Stimulated activated naive CD4-positive, alpha-beta T cell treated with Interleukin-2 at 50 U/mL for 16 hours (primary cell): ENCODE data around the gene FGF13.

Experiments
- DNase-seq: peaks from one replicate; lab custom pipeline; 2025; lab: John Stamatoyannopoulos, UW

The FGF13 gene

DNA sequence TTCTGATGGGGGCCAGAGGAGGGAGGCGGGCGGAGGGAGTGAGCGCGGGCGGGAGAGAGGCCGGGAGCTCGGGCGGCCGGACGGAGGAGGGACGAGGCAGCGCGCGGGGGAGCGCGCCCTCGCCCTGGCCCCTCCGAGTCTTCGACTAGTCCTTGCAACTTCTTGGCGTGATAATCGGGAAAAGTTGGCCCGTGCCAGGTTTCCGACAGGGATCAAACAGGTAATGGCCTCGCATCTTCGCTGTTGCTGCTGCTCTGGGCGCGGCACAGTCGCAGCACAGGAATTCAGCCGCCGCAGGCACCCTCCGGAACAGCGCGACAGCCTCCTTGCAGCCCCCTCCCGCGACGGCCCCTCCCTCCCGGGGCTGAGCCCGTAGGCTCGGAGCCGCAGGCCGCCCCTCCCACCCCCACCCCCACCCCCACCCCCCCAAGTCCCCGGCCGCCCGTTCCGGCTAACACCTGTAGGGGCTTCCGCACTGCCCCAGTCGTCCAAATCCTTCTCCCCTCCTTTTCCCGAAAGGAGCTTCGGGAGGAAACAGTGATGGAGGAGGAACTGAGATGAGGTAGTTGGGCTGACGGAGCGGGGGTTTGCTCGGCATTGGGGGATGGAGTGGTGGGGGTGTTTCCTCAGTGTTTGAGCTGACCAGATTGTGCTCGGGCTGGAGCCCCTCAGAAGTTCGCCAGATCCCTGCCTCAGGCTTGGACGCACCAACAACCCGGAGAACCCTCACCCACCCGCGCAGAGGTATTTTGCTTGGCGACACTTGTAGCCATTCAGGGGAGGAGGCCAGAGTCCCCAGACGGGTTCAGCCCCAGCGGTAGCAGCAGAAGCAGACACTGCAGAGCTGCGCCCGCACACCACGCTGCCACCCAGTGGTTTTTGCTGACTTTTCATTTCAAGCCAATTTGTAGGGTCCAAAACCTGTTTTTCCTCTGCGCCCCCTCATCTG lies at the start of gene FGF13:
Gene FGF13, minus strand, starts transcription at position 319 of the 949 bp plus-strand sequence. CDS start 714 bp downstream, outside the sequence.
- DNase-seq, result no peak

DNA sequence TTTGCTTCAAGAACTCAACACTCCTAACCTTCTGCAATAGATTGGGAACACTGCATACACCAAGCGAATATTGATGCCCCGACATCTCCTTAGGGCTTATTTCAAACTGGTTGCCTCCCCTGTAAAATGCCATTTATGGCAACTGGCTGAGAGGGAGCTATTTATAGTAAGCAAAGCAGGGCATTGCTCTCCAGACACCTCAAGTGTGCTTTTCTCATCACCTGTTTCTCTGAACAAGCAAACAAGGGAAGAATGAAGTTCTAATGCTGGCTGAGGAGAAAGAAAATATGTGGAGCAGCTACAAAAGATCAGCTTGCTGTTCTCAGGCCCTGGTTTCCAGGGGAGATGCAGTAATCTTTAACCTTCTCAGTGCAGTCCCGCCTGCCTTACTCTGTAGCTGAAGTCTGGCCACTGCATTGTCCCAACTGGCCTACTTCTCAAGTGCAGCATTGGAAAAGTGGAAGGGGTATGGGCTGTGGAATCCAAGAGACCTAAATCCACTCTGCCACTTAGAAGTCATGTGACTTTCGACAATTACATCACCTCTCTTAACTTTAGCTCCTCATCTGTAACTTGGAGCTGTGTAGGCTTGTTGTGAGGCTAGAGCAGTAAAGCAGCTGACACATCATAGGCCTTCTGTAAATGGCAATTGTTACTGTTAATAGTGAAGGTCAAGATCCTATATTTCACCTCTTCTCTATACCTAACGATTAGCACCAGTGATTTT lies 47.9 kb upstream of the FGF13 start:
- no peak for DNase-seq

DNA sequence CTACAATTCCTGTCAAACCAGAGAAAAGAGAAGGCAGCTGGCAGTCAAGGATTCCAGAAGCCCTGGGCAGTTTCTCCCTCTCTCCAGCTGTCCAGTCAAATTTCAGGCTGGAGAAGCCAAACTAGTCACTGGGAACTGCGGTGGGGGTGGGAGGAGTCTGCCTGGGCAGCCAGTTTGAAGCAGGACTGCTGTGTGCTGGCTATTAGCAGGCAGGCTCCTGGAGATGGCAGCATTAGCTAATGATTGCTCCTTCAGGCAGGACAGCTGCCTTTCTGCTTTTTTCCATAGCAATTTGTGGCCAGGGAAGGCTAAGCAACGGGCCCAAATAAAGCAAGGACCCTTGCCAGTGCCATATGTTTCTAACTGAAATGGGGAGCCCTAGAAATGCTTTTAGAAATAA lies 44.7 kb upstream of the FGF13 start:
- DNase-seq, result no peak

DNA sequence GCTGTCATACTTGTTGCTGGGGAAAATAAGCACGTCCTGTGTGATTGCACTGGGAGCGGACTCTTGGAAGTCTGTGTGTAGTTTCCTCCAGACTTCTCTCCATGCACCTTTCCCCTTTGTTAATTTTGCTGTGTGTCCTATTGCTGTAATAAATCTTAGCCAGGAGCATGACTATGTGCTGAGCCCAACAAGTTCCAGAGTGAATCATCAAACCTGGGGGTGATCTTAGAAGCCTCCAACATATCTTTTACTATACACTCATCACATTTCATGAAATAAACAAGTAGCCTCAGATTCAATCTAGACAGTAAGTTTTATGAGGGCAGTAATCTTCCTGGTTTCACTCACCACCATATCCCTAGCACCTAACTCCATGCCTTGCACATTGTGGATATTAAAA lies 43.3 kb upstream of the FGF13 start:
- no peak for DNase-seq

DNA sequence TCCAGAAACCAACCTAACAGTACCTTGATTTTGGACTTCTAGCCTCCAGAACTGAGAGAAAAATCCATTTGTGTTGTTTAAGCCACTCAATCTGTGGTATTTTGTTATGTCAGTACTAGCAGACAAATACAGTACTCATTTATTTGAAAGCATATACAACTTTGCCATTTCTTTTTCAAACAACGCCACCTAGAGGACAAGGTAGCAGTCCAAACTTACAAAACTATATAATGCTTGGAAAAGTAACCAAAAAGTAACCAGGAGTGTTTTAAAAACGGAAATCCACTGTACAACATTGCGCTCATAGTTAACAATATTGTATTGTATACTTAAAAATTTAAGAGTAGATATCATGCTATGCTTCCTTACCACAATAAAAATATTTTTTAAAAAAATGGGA lies 37.0 kb upstream of the FGF13 start:
- DNase-seq, result no peak

DNA sequence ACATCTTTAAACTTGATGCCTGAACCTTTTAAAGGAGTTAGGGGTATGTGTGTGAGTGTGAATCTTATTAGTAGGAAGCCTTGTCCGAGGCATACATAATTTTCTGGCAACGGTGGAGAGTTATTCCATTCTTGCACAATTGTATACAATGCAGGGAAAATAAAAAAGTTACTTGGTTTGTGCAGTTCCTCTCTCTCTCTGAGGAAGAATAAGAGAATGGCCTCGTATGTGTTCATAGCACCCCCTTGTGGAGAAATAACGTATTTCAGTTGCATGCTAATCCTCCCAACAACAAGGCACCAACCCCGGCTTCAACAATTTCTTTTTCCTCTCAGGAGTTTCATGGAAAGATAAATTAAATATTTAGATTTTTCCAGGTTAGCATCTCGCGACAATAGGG lies 33.7 kb upstream of the FGF13 start:
- no peak for DNase-seq

DNA sequence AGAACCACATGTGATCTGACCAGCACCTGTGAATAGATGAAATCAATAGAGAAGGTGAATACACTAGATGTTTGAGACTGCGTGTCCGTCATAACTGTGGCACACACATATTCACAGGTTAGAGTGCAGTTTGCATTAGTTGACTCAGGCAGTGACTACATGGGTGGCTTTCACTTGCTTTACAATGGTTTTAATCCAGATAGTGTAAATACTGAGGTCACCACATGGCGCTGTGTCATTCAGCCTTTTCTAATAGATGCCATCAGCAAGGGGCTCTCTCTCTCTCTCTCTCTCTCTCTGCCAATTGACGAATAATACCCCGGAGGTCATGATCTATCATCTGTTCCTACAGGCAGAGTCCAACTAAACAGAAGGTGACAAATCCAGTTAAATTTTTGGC lies 30.7 kb upstream of the FGF13 start:
- no peak for DNase-seq

DNA sequence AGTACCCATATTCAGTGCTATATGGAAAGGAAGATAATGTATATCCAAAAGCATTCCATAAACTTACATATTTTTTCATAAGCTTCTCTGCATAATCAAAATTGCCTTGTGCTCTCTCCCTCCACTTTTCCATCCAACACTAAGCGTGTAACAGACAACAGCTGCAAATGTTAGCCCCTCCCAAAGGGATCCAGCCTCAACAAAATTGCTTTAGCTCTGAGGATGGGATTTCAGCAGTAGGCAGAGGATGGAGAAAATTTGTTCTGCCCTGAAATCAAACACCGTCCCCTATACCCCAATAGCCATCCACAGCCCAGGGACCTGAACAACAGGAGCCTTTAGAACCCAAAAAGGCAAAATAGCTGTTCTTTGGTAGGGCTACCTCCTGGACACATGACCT lies 28.8 kb upstream of the FGF13 start:
- no peak for DNase-seq

DNA sequence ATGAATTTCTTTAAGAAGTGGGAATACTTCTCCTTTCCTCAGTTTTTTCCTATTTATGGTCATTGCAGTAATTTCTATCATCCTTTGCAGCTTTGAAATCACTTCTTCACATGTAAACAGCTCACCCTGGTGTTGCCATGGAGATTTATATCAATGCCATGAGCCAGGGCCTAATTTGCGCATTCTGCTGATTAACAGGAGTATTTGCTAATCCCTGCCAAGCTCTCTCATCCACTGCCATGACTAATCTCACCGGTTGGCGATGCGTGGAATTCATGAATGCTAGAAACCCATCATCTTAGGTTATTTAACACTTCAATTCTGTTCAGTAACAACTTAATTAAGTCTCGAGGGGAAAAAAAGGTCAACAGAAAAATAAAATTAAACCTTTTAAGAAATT lies 11.8 kb upstream of the FGF13 start:
- no peak for DNase-seq

DNA sequence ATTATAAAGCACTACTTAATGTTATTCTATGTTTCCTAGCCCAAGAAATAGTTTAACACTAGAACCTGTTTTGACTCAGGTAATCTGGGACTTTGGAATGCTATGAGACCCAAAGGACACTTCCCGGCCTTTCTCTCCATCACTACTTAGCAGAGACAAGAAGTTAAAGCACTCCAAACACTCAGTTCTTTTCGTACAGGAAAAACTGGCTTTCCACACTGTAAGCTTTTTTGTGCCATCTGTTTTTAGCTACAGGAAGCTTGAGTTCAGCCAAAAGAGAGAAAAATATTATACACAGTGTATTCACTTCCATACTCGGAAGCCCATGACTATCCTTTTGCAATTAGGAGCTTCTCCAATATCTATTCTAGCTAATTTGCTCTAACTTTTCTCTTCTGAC lies 7.9 kb upstream of the FGF13 start:
- no peak for DNase-seq

DNA sequence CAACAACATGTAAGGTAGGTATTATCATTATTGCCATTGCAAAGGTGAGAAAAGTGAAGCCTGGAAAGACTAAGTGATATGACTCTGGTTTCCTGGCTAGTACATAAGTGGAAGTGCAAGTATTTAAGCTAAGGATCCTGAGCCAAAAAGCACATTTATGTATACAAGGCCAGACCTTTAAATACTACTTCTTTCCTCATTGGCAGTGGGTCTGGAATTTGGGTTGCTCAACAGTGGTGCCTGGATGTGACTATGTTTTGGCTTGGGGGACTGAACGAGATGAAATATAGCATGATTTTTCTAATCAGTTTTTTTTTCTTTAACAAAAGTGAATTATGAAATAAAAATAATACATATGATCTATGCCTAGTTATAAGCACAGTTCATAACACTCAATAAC lies 7.4 kb upstream of the FGF13 start:
- no peak for DNase-seq

DNA sequence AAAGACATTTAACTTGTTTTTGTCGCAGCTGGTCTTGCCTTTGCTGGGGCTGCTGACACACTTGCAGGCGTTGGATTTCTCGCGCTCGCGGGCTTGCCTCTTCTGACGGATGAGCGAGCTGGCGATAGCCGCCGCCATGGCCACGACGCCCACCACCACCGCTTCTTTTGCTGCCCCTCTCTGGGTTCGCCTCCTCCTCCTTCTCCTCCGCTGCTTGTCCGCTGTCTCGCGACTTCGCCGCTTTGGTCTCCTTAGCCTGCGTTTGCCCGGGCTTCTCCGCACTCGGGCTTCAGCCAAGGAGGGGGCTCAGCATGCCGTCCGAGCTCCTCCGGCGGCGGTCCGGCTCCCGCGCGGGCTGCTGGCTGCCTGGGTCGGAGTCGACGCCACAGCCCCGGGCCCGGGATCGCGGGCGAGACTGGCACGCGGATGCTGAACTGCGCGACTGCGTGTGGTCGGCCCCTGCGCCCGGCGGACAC lies 613 bp downstream of the FGF13 start:
- no peak for DNase-seq

DNA sequence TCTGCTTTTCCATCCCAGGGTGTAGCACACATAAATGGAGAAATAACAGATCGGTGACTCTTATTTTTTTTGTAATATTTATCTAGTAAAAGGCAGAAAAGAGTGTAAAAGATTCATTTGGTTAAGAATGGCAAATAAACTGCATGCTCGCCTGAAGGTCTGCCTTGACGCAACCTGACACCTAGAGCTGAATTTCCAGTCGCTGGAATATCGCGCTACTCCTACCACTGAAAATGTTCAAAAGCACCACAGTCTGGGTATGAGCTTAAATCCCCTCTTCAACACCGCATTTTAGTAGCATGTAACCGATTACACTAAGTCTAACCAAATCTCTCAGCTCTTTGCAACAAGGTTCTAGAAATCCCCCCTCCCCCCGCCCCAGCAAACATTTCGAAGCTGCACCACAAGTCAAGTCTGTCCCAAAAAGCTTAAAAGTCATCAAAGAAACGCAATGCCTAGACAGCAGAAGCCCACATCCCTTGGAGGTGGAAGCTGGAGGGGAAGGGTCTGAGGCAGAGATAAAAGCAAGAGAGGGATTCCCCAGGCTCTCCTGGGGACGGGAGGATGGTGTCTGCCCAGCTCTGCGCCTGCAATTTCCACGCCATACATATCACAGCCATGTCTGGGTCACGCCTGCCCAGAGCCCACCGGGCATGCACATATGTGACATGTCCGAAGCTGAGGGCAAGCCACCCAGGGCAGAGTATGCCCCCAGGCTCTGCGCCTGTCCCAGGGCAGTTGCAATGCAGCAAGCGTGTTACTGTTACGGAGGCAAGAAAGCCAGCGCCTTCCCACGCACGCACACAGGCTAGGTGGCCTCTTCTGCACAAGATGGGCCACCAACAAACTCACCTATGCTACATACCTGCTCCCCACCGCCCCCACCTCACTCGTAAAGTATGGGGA lies 1.4 kb downstream of the FGF13 start:
- DNase-seq, result no peak

DNA sequence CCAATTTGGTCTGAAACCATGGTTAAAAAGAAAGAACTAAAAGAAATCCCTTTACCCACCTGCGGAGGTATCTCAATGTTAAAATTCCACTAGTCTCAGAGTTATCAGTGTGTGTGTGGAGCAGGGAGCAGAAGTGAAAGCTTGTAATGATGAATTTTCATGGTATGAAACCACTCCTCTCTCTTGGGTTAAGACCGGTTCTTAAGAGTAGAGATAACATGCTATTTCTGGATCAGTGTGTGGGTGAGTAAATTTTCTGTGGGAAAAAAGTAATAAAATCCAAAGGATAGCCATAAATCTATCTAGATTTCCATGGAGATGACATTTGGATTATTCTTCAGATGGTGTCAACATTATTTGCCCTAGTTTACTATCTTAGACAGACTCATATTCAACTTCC lies 3.2 kb downstream of the FGF13 start:
- DNase-seq, result no peak

DNA sequence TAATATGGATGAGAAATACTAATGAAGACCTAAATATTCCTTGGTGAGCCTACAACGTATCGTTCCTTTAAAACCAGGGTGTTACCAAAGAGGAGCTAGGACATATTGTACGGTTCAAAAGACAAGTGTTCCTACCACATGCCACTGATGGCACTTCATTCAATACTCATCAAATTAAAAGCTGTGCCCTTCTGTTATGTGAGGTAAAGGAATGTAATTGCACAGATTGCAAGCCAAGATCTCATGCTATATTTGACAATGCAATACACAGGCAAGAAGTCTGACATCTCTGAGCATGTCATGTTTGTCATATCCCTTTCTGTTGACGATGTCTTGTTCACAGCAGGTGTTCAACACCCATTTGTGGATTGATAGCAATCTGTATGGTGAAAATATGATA lies 6.9 kb downstream of the FGF13 start:
- DNase-seq, result no peak

DNA sequence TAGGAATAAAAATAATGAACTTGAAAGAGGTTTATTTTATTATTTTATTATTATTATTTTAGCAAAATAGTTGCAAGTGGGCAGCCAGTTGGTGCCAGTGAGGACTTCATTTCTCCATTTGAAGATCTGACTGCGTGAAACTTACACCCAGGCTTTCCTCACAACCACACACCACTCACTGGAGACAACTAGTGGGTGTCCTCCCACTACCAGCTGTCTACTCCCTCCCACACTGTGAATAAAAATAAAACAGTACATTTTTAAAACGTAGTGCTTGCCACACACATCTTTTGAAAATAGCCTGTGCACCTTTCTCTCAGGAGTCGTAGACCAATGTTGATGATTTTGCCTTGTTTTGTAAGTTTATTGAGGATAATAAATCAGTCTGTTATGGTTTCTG lies 7.4 kb downstream of the FGF13 start:
- no peak for DNase-seq

DNA sequence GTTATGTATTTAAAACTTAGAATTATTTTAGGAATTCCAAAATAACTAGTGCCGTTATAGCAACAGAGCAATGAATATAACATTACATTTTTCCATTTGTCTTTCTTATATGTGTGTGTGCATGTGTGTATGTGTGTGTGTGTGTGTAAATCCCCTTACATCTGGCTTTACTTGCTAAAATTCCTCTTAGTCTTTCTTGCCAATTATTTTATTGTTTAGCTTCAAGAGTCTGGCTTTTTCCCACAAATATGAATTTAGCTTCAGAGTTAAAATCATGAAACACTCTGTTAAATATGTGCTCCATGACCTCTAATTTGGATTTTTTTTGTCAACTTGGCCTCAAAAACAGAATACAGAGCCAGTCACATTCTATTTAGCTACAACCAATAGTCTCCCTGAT lies 18.9 kb downstream of the FGF13 start:
- no peak for DNase-seq

DNA sequence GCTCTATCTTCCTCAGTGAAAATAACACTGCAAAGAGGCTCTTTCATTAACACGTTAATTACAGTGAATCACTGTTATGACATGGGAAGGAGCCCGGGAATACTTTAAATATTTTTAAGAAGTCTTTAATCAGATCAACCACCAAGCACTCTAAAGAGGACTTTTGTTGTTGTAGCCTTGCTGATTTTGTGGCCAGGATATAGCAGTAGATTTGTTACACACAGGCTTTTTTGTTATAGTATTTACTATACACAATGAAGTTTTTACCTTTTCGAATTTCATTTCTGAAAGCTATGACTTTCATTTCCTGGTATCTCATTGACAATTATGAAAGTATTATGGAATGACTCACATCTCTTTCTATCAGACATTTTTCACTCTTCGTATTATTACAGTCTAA lies 20.3 kb downstream of the FGF13 start:
- DNase-seq, result no peak

DNA sequence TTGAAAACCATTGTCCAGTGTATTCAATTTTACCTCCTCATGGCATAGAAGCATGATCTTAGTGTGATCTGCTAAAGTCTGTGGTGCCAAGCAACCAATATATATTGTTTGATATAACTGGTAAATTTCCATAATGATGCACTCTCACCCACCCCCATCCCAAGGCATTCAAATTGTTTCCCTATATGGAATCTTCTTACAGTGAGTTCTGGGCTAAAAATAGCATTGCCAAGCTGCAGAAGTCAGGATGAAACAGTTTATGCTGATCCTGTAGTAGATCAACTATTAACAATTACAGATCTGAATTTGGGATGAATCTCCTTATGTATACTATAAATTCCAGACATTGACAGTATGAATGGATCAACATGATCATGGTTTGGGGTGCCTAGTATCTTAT lies 20.9 kb downstream of the FGF13 start:
- no peak for DNase-seq

DNA sequence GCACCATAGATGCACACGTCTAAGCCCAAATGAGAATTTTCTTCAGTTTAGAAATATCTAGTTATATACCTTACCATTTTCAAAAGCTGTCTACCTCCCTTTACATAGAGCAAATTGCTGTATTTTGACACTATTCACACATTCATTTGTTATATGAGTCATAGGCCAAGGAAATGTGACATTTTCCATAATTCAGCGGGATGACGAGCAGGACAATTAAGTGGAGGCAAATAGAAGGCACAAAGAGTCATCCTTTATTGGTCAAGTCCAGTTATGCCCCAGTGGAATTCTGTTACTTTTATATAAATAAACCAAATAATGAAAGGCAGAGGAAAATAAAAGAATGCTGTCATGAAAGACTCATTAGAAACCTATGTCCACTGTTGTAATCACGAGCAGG lies 27.9 kb downstream of the FGF13 start:
- no peak for DNase-seq

DNA sequence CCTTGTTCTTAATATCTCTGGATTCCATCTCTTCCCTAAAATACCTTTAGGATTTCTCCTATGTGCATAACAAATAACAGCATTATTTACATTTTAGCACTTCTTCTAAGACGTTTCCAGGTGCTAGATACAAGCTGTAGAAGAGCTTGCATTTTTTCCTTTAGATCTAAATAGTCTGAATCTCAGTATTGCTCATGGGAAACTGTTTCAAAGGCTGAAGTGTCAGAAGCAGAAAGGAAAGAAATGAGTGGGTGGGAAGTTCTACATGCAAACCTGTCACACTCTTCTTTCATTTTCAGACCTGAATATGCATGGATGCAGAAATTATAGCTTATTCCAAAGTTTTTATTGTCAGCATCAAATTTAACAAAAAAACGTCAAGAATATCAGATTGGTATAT lies 41.8 kb downstream of the FGF13 start:
- DNase-seq, result no peak

DNA sequence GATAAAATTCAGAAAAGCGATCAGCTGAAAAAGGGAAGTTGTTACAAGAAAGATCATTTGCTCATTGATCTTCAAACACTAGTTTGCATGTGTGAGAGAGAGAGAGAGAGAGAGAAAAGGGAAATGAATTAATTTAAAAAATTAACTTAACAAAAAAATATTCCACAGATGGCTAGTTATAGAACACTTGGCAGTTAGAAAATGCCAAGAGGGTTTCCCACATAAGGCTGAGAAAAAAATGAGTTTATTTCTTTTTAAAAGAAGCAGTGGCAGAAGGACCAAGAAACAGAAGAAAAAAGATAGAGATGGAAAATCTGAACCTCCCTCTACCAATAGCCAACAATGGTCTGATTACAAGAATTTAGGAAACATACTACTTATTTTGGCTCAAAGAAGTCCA lies 47.1 kb downstream of the FGF13 start:
- DNase-seq, result no peak
